ENCODE data around the gene CDK5RAP3.
A peak's percentile ranks its signal among the peaks of the same experiment; 100 is the strongest.
"Not testable (repeated sequence)": the region's sequence is repeated elsewhere in the genome, so short reads cannot be mapped to it uniquely, and the experiment has no call there.

The CDK5RAP3 gene

GRCh38 chr17:47998044-47998443 is 27.1 kb downstream of the CDK5RAP3 start:
- no peak for TF ChIP-seq CTCF (IDR thresholded peaks at IDR 0.05)
- Histone ChIP-seq H3K27ac (no peak overlapping the region), H3K27me3 (peaks cover 5% of the 10 kb centered on the region), H3K4me3 (ENCODE audit: low read depth in 1 of 2, low read length in 1 of 2) (no peak overlapping the region), H3K9me3 (no peaks in the 10 kb centered on the region), H3K4me1 (ENCODE audit: control insufficient read depth in 1 of 2, insufficient read depth in 1 of 2, low read depth in 1 of 2, low read length in 1 of 2) (peaks cover 12 to 14% of the 10 kb centered on the region in 2 experiments), H3K36me3 (no peaks in the 10 kb centered on the region)

GRCh38 chr17:47999582-47999981 is 28.7 kb downstream of the CDK5RAP3 start:
- peaks cover 13% of the 10 kb centered on the region for H3K27me3 ChIP-seq
- peaks cover 13 to 16% of the 10 kb centered on the region in 2 experiments for H3K4me1 ChIP-seq (ENCODE audit: control insufficient read depth in 1 of 2, insufficient read depth in 1 of 2, low read depth in 1 of 2, low read length in 1 of 2)
- no peaks in the 10 kb centered on the region for H3K9me3 ChIP-seq
- H3K27ac ChIP-seq, result no peak overlapping the region
- no peak for TF ChIP-seq CTCF (IDR thresholded peaks at IDR 0.05)
- no peaks in the 10 kb centered on the region for H3K36me3 ChIP-seq
- no peak overlapping the region for H3K4me3 ChIP-seq (ENCODE audit: low read depth in 1 of 2, low read length in 1 of 2)

- Histone ChIP-seq H3K4me1 (ENCODE audit: control insufficient read depth in 1 of 2, insufficient read depth in 1 of 2, low read depth in 1 of 2, low read length in 1 of 2) (peaks cover 13 to 16% of the 10 kb centered on the region in 2 experiments), H3K4me3 (ENCODE audit: low read depth in 1 of 2, low read length in 1 of 2) (no peak overlapping the region)
These were observed 30.3 kb downstream of the CDK5RAP3 start for GRCh38 chr17:48001197-48001596.

DNA sequence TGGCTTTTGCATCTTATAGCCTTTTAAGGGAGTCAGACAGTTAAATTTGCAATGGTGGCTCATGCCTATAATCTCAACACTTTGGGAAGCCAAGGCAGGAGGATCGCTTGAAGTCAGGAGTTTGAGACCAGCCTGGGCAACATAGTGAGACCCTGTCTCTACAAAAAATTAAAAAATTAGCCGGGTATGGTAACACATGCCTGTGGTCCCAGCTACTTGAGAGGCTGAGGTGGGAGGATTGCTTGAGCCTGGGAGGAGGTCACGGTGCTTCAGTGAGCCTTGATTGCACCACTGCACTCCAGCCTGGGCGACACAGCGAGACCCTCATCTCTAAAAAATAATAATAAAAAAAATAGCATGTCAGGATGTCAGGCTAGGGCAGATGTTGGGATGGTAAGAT is 30.7 kb downstream of the CDK5RAP3 start:
- Histone ChIP-seq H3K4me1 (ENCODE audit: control insufficient read depth in 1 of 2, insufficient read depth in 1 of 2, low read depth in 1 of 2, low read length in 1 of 2) (peaks cover 13 to 16% of the 10 kb centered on the region in 2 experiments), H3K27me3 (peaks cover 24% of the 10 kb centered on the region)
- H3K27ac ChIP-seq; H3K9me3 ChIP-seq; H3K36me3 ChIP-seq; H3K4me3 ChIP-seq (ENCODE audit: low read depth in 1 of 2, low read length in 1 of 2): not testable (repeated sequence)

More at GRCh38 chr17:48001197-48001596, 30.3 kb downstream of the CDK5RAP3 start:
- peaks cover 24% of the 10 kb centered on the region for H3K27me3 ChIP-seq
- H3K36me3 ChIP-seq, result no peaks in the 10 kb centered on the region
- TF ChIP-seq CTCF (IDR thresholded peaks at IDR 0.05), result no peak
- H3K9me3 ChIP-seq, result no peaks in the 10 kb centered on the region
- H3K27ac ChIP-seq, result no peak overlapping the region

- Histone ChIP-seq H3K9me3 (no peaks in the 10 kb centered on the region), H3K36me3 (no peaks in the 10 kb centered on the region), H3K4me3 (ENCODE audit: low read depth in 1 of 2, low read length in 1 of 2) (peak overlapping the region in 1 of 2 experiments; percentile 11), H3K4me1 (ENCODE audit: control insufficient read depth in 1 of 2, insufficient read depth in 1 of 2, low read depth in 1 of 2, low read length in 1 of 2) (peaks cover 13 to 16% of the 10 kb centered on the region in 2 experiments), H3K27me3 (peaks cover 29% of the 10 kb centered on the region), H3K27ac (peak overlapping the region; percentile 69)
- TF ChIP-seq CTCF (IDR thresholded peaks at IDR 0.05), result no peak
These were observed 31.5 kb downstream of the CDK5RAP3 start for GRCh38 chr17:48002266-48002915.

GRCh38 chr17:48002916-48003416 is 32.1 kb downstream of the CDK5RAP3 start:
- Histone ChIP-seq H3K9me3 (no peaks in the 10 kb centered on the region), H3K27ac (peak overlapping the region; percentile 69), H3K27me3 (peaks cover 31% of the 10 kb centered on the region), H3K36me3 (no peaks in the 10 kb centered on the region), H3K4me1 (ENCODE audit: control insufficient read depth in 1 of 2, insufficient read depth in 1 of 2, low read depth in 1 of 2, low read length in 1 of 2) (peaks cover 13 to 16% of the 10 kb centered on the region in 2 experiments), H3K4me3 (ENCODE audit: low read depth in 1 of 2, low read length in 1 of 2) (no peak overlapping the region)
- TF ChIP-seq CTCF (IDR thresholded peaks at IDR 0.05), result no peak
